NB4 (cell line): ENCODE data around the gene SAMD11.

ENCODE experiments used
- CTCF ChIP-seq: IDR thresholded peaks from one replicate; pipeline ENCODE4 v1.5.1; 2012; ENCODE audit warnings: low read depth, low read length
- MAX ChIP-seq: IDR thresholded peaks from 2 replicates; pipeline ENCODE4 v1.6.1; 2011; ENCODE audit warnings: low read depth, low read length
- POLR2A ChIP-seq: IDR thresholded peaks from 2 replicates; pipeline ENCODE4 v1.6.1; 2011; ENCODE audit warnings: mild to moderate bottlenecking; ENCODE audit not compliant: insufficient read length; ENCODE audit errors: extremely low read depth

- peak; percentile 61 for TF ChIP-seq CTCF
- TF ChIP-seq POLR2A: no peak
- no peak for TF ChIP-seq MAX
Observed at GRCh38 chr1:983798-984475, 60.2 kb downstream of the SAMD11 start.
